HCT116 (cell line): ENCODE results near the gene ITGB7. TPM values are rescaled to one million over a fixed set of nuclear protein-coding genes. Genes with fewer than 3 reads are reported as not detected.
A peak's percentile ranks its signal among the peaks of the same experiment; 100 is the strongest.

Experiments used
- ATAC-seq: fragments of 200-7000 bp; cut with Tn5 transposase; 2 replicates; pipeline ENCODE4 v1.9.1; 2020; ENCODE audit warnings: mild to moderate bottlenecking, moderate library complexity
- BruUV-seq: library from RNA; stranded (reverse); fragments of 400-500 nt; replicated peaks from 2 replicates; lab custom pipeline; 2021; lab: Mats Ljungman, UMichigan
- CTCF ChIA-PET: fragments of 300-600 bp; sonication (Branson Sonifier 250); formaldehyde crosslinking; loops from one replicate; lab custom pipeline; 2021; ENCODE audit warnings: antibody characterized with exemption; lab: Charles Lee
- POLR2A ChIA-PET: fragments of 300-600, 350-600 bp; sonication (Branson Sonifier 250); formaldehyde crosslinking; loops from one replicate; lab custom pipeline; 2021; ENCODE audit warnings: antibody characterized with exemption; lab: Charles Lee
- RAD21 ChIA-PET, 2 experiments: fragments of 300-600 bp; sonication (Branson Sonifier 250); formaldehyde crosslinking; loops; one replicate each; lab custom pipeline; 2023; ENCODE audit warnings: low total read pairs in 2 of 2; ENCODE audit not compliant: uncharacterized antibody in 2 of 2, unreplicated experiment in 2 of 2, low non-redundant PET in 1 of 2; lab: Charles Lee
- DNase-seq: peaks from one replicate; pipeline ENCODE4 v3.0.0-alpha.2; 2010; ENCODE audit warnings: low read depth, low spot score
- H2AFZ ChIP-seq: fragments of 200-600 bp; shearing (Covaris generic), sonication (generic); 2 replicates; pipeline ENCODE4 v1.6.1; 2017; ENCODE audit warnings: low read depth, mixed run types, mixed read lengths, antibody characterized with exemption, low read length; ENCODE audit not compliant: poor library complexity, severe bottlenecking
- H3K27ac ChIP-seq: 2 replicates; pipeline ENCODE4 v1.5.1; 2012; ENCODE audit warnings: low read depth, low read length
- H3K27me3 ChIP-seq: fragments of 200-600 bp; sonication (generic); 2 replicates; pipeline ENCODE4 v1.6.1; 2016; ENCODE audit warnings: mixed run types, low read length, mixed read lengths; ENCODE audit not compliant: insufficient read depth
- H3K36me3 ChIP-seq, 2 experiments: fragments of 200-500 bp in 1 of 2; fragments of 200-600 bp in 1 of 2; sonication (Bioruptor generic) in 1 of 2; sonication (generic) in 1 of 2; 2 replicates each; pipeline versions ENCODE4 v1.5.1 to v1.6.1; 2014 to 2016; ENCODE audit warnings: low read length in 2 of 2, inconsistent platforms in 1 of 2, mixed read lengths in 1 of 2, mixed run types in 1 of 2; ENCODE audit not compliant: insufficient read depth in 2 of 2, control insufficient read depth in 1 of 2
- H3K4me1 ChIP-seq, 2 experiments: fragments of 200-600 bp in 1 of 2; sonication (generic) in 1 of 2; 2 replicates each; pipeline versions ENCODE4 v1.5.1 to v1.6.1; 2012 to 2017; ENCODE audit warnings: low read length in 2 of 2, inconsistent platforms in 1 of 2, mild to moderate bottlenecking in 1 of 2, mixed read lengths in 1 of 2, mixed run types in 1 of 2, moderate library complexity in 1 of 2; ENCODE audit not compliant: insufficient read depth in 2 of 2, control insufficient read depth in 1 of 2
- H3K4me2 ChIP-seq: fragments of 200-600 bp; sonication (generic); 2 replicates; pipeline ENCODE4 v1.6.1; 2017; ENCODE audit warnings: mixed run types, low read length, mixed read lengths
- H3K4me3 ChIP-seq, 2 experiments: fragments of 200-600 bp in 1 of 2; sonication (generic) in 1 of 2; replicated peaks in 1 of 2; 2 replicates each; pipeline ENCODE4 v1.5.1; 2011 to 2016; ENCODE audit warnings: low read length in 2 of 2, control low read depth in 1 of 2, low read depth in 1 of 2, mild to moderate bottlenecking in 1 of 2, mixed read lengths in 1 of 2, mixed run types in 1 of 2
- H3K79me2 ChIP-seq: fragments of 200-600 bp; sonication (generic); 2 replicates; pipeline ENCODE4 v1.6.1; 2017; ENCODE audit warnings: mild to moderate bottlenecking, mixed run types, low read length, moderate library complexity, mixed read lengths; ENCODE audit not compliant: insufficient read depth
- H3K9ac ChIP-seq: fragments of 200-600 bp; sonication (generic); 2 replicates; pipeline ENCODE4 v1.6.1; 2016; ENCODE audit warnings: low read length, mixed read lengths
- H3K9me2 ChIP-seq: fragments of 200-600 bp; sonication (generic), shearing (Covaris generic); 2 replicates; pipeline ENCODE4 v1.6.1; 2017; ENCODE audit warnings: mixed run types, mild to moderate bottlenecking, moderate library complexity; ENCODE audit not compliant: insufficient read depth
- H3K9me3 ChIP-seq, 2 experiments: fragments of 200-500 bp in 1 of 2; fragments of 200-600 bp in 1 of 2; sonication (Bioruptor generic) in 1 of 2; sonication (generic) in 1 of 2; 2 replicates each; pipeline ENCODE4 v1.6.1; 2014 to 2017; ENCODE audit warnings: low read length in 2 of 2, mixed read lengths in 2 of 2, inconsistent platforms in 1 of 2, low read depth in 1 of 2, mild to moderate bottlenecking in 1 of 2, mixed run types in 1 of 2, moderate library complexity in 1 of 2; ENCODE audit not compliant: control insufficient read depth in 1 of 2, insufficient read depth in 1 of 2
- H4K20me1 ChIP-seq: fragments of 200-600 bp; sonication (generic), shearing (Covaris generic); 2 replicates; pipeline ENCODE4 v1.6.1; 2017; ENCODE audit warnings: mixed run types, mild to moderate bottlenecking, moderate library complexity; ENCODE audit not compliant: insufficient read depth
- ATF3 ChIP-seq: IDR thresholded peaks from 2 replicates; pipeline ENCODE4 v1.6.1; 2012
- EZH2 ChIP-seq: fragments of 200-600 bp; sonication (generic); IDR thresholded peaks from 2 replicates; pipeline ENCODE4 v1.6.1; 2017; ENCODE audit warnings: antibody characterized with exemption, mixed run types
- FOSL1 ChIP-seq: IDR thresholded peaks from 2 replicates; pipeline ENCODE4 v1.6.1; 2012; ENCODE audit warnings: low read depth
- ZFX ChIP-seq: fragments of 450-650 bp; IDR thresholded peaks from 2 replicates; pipeline ENCODE4 v1.6.1; 2017
- ZNF274 ChIP-seq: fragments of 200-500 bp; sonication (Bioruptor generic); IDR thresholded peaks from 2 replicates; pipeline ENCODE4 v1.6.1; 2014; ENCODE audit warnings: mild to moderate bottlenecking, low read depth, low read length, inconsistent platforms
- intact Hi-C: fragments of 100-400 bp; cut with micrococcal nuclease; formaldehyde crosslinking; loops from 2 replicates; pipeline ENCODE4 v1.10.0; 2022
- total RNA-seq: library from RNA; stranded (reverse); gene quantifications from one replicate; pipeline ENCODE4 v1.2.1, GENCODE V29; 2021; ENCODE audit not compliant: unreplicated experiment

Gene ITGB7
- total RNA-seq, 1 experiment from 2014 or later = 1.9 TPM

GRCh38 chr12:53219292-53219955, 12.4 kb upstream of the ITGB7 start:
- ChIA-PET CTCF (interaction anchor here (1.4 to 2.5 kb wide), 5 partner anchors 32 to 154 kb away, joined by 3 to 12 read pairs (median 5); partner anchors contain the start of genes AAAS and PFDN5), POLR2A (interaction anchor here (0.7 to 2.5 kb wide), 4 partner anchors 10 to 100 kb away, joined by 3 to 7 read pairs (median 3); no protein-coding TSS in a partner anchor), RAD21 (interaction anchor here (0.6 to 1.1 kb wide), 2 partner anchors 102 to 1072 kb away, joined by 3 read pairs; partner anchors contain the start of gene AAAS (in 1 of the 2))
- Histone ChIP-seq H3K4me3 (peak overlapping the region; percentile 72 to 88), H3K9me2 (no peaks in the 10 kb centered on the region), H3K9me3 (no peaks in the 10 kb centered on the region), H3K36me3 (peaks cover 0 to 2% of the 10 kb centered on the region in 2 experiments; a peak in 1 of 4 replicates), H3K4me1 (peaks cover 44 to 73% of the 10 kb centered on the region in 2 experiments), H3K27ac (peak overlapping the region; percentile 99), H3K27me3 (no peaks in the 10 kb centered on the region), H4K20me1 (no peaks in the 10 kb centered on the region), H3K9ac (peak overlapping the region; percentile 93), H3K4me2 (peak overlapping the region; percentile 100), H2AFZ (no peak overlapping the region), H3K79me2 (peaks cover 40% of the 10 kb centered on the region)
- intact Hi-C loops = loop anchor here (1.0 kb wide), 1 partner anchor 49 kb away; the partner anchor contains the start of gene ESPL1
- TF ChIP-seq FOSL1 = no peak
- TF ChIP-seq ATF3 = no peak
- TF ChIP-seq ZFX = peak; percentile 40; the same call in 1 of the 2 replicates
- ATAC-seq (no peak), DNase-seq (no peak)
- TSS peak; percentile 43 for BruUV-seq

GRCh38 chr12:53218551-53219291, 11.7 kb upstream of the ITGB7 start:
- peak overlapping the region; percentile 72 to 88 for H3K4me3 ChIP-seq
- TF ChIP-seq FOSL1 (no peak), ZNF274 (no peak), EZH2 (no peak)
- peaks cover 37 to 66% of the 10 kb centered on the region in 2 experiments for H3K4me1 ChIP-seq
- H3K4me2 ChIP-seq = peak overlapping the region; percentile 100
- ChIA-PET RAD21 (interaction anchor here in 1 of 2 experiments (0.6 kb wide), 1 partner anchor 1071 kb away, joined by 3 read pairs; no protein-coding TSS in a partner anchor), POLR2A (interaction anchor here (0.6 to 1.4 kb wide), 2 partner anchors 12 to 147 kb away, joined by 3 read pairs; no protein-coding TSS in a partner anchor), CTCF (interaction anchor here (1.4 to 1.6 kb wide), 3 partner anchors 102 to 153 kb away, joined by 4 to 5 read pairs (median 5); partner anchors contain the start of gene AAAS)
- H3K9me2 ChIP-seq = no peaks in the 10 kb centered on the region
- peaks cover 1 to 2% of the 10 kb centered on the region in 2 experiments; a peak in 2 of 4 replicates for H3K36me3 ChIP-seq
- H3K27me3 ChIP-seq = no peaks in the 10 kb centered on the region
- BruUV-seq = no TSS peak
- no peak overlapping the region for H2AFZ ChIP-seq
- peak overlapping the region; percentile 93 for H3K9ac ChIP-seq
- ATAC-seq (no peak), DNase-seq (no peak)
- H3K79me2 ChIP-seq = peaks cover 40% of the 10 kb centered on the region
- no peaks in the 10 kb centered on the region for H4K20me1 ChIP-seq
- no peaks in the 10 kb centered on the region for H3K9me3 ChIP-seq
- peak overlapping the region; percentile 99 for H3K27ac ChIP-seq
- intact Hi-C loops = loop anchor here (1.0 kb wide), 1 partner anchor 50 kb away; the partner anchor contains the start of gene ESPL1
